Measurements from ENCODE around the gene PLLP. TPM values are rescaled to one million over a fixed set of nuclear protein-coding genes. Genes with fewer than 3 reads are reported as not detected.

PLLP gene
- polyA plus RNA-seq, 3 donors = 0.52 to 1.2 (median 0.97) TPM

DNA sequence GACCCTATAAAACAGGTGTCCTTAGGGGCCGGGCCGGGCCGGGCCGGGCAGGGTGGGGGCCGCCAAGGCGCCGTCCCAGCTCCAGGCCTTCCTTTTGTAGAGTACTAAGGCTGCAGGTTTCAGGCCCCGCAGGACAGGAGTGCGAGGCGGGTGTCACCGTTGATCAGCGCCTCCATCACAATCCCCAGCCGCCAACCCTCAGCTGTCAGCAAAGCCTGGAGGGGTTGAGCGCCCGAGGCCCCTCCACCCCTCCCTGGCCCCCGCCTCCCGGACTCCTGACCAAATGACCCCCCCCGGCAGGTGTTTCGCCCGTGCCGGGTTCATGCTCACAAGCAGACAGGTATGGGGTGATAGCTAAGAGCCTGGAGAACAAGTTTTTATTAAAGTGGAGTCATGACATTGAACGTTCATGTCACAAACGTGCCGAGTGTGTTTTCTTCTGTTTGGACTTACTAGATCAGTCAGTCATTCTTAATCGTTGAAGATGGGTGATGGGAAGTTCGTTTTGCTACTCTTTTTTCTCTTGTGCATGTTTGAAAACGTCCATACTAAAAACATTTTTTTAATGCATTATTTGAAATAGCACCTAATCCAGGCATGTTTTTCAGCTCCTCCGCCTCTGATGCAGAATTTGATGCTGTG lies 38.9 kb downstream of the PLLP start:
- peak overlapping the region; percentile 92 for H3K9ac ChIP-seq (ENCODE audit: insufficient read depth, low read length, poor library complexity, severe bottlenecking)
- WGBS (ENCODE audit: insufficient coverage) = 0% methylated on average over 12 of the region's 28 CpGs
- H3K4me1 Mint-ChIP-seq = peaks cover 28% of the 10 kb centered on the region
- no peaks in the 10 kb centered on the region for H3K9me3 ChIP-seq (replicated peaks in 1 of 2; ENCODE audit: control insufficient read depth in 1 of 2, insufficient read depth in 1 of 2, low read length in 2 of 2)
- peak overlapping the region; percentile 60 to 98 for H3K27ac ChIP-seq (ENCODE audit: low read depth in 1 of 2, low read length in 2 of 2)
- peaks cover 25 to 34% of the 10 kb centered on the region in 2 donors for H3K4me1 ChIP-seq (ENCODE audit: control insufficient read depth in 1 of 2, insufficient read depth in 2 of 2, low read length in 2 of 2)
- H3K36me3 Mint-ChIP-seq = peaks cover 28 to 35% of the 10 kb centered on the region in 2 donors
- no peaks in the 10 kb centered on the region for H3K9me3 Mint-ChIP-seq
- H3K27ac Mint-ChIP-seq = peak overlapping the region; percentile 68 to 96 (median 89)
- TF ChIP-seq, protein P1, sequence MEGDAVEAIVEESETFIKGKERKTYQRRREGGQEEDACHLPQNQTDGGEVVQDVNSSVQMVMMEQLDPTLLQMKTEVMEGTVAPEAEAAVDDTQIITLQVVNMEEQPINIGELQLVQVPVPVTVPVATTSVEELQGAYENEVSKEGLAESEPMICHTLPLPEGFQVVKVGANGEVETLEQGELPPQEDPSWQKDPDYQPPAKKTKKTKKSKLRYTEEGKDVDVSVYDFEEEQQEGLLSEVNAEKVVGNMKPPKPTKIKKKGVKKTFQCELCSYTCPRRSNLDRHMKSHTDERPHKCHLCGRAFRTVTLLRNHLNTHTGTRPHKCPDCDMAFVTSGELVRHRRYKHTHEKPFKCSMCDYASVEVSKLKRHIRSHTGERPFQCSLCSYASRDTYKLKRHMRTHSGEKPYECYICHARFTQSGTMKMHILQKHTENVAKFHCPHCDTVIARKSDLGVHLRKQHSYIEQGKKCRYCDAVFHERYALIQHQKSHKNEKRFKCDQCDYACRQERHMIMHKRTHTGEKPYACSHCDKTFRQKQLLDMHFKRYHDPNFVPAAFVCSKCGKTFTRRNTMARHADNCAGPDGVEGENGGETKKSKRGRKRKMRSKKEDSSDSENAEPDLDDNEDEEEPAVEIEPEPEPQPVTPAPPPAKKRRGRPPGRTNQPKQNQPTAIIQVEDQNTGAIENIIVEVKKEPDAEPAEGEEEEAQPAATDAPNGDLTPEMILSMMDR (IDR thresholded peaks at IDR 0.05) = no peak
- peak overlapping the region; percentile 97 for H2AFZ ChIP-seq (ENCODE audit: insufficient read depth, low read depth, low read length, poor library complexity, severe bottlenecking)
- peak overlapping the region; percentile 73 to 88 for H3K4me3 Mint-ChIP-seq
- peaks cover 16% of the 10 kb centered on the region for H3K79me2 ChIP-seq (ENCODE audit: insufficient read depth, low read length)
- peak overlapping the region; percentile 54 to 84 (median 79) for H3K4me3 ChIP-seq (replicated peaks in 1 of 3; ENCODE audit: low read depth in 2 of 3, low read length in 3 of 3)
- intact Hi-C loops (cut with micrococcal nuclease) = loop anchor here (5.0 to 10.0 kb wide), 4 partner anchors 37 to 61 kb away; partner anchors contain the start of genes PSME3IP1 (in 2 of the 2), RSPRY1 (in 2 of the 2) and PLLP (in 1 of the 2)
- H4K20me1 ChIP-seq (ENCODE audit: insufficient read depth, low read length) = no peaks in the 10 kb centered on the region
- DNase-seq = no peak
- H3K4me2 ChIP-seq (replicated peaks; ENCODE audit: extremely low read depth, low read length, poor library complexity, severe bottlenecking) = peak overlapping the region; percentile 91
- no peaks in the 10 kb centered on the region for H3K27me3 Mint-ChIP-seq (ENCODE audit: low read depth in 3 of 3)
- peaks cover 30 to 41% of the 10 kb centered on the region in 2 donors for H3K36me3 ChIP-seq (replicated peaks in 1 of 2; ENCODE audit: control insufficient read depth in 1 of 2, insufficient read depth in 2 of 2, low read length in 2 of 2)
- no peaks in the 10 kb centered on the region for H3K27me3 ChIP-seq (ENCODE audit: control insufficient read depth in 2 of 2, insufficient read depth in 2 of 2, low read length in 2 of 2)

DNA sequence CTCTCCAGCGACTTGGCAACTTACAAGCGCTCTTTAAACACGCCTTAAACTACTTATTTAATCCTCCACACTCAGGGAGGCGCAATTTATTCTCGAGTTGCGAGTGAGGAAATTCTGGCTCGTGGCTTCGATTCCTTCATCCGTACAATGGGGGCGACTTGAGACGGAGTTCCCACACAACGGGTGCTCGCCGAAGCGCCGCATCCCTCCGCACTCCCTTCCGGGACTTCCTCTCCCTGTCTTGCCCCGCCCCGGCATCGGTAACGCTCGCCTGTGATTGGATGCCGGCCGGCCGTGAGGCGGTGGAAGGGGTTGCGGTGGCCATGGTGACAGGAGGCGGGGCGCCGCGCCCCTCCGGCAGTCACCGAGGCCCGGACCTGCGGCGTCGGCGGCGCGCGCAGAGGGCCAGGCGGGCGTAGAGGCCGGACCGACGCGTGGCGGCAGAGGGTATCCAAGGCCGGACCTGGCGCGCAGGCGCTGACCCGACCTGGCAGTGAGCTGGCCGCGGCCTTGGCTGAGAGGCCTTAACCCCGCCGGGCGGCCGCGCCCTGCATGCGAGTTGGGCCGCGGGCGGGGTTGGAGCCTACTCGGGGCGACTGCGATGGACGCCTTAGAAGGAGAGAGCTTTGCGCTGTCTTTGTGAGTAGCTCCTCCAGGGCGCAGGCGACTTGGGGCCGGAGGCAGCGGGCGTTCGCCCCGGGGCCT lies 39.6 kb downstream of the PLLP start, which contains the start of gene ARL2BP:
Gene ARL2BP, plus strand, starts transcription at position 493 of the 705 bp plus-strand sequence. Its CDS starts 109 bp downstream, at position 602.
- intact Hi-C loops (cut with micrococcal nuclease) = loop anchor here (5.0 to 10.0 kb wide), 4 partner anchors 37 to 60 kb away; partner anchors contain the start of genes PSME3IP1 (in 2 of the 2), RSPRY1 (in 2 of the 2) and PLLP (in 1 of the 2)
- H3K27me3 Mint-ChIP-seq (ENCODE audit: low read depth in 3 of 3) = no peaks in the 10 kb centered on the region
- peak within 1 kb of the TSS; percentile 86 to 92 for H3K4me3 Mint-ChIP-seq
- Histone ChIP-seq H2AFZ (ENCODE audit: insufficient read depth, low read depth, low read length, poor library complexity, severe bottlenecking) (peak within 1 kb of the TSS; percentile 97), H3K9me3 (replicated peaks in 1 of 2; ENCODE audit: control insufficient read depth in 1 of 2, insufficient read depth in 1 of 2, low read length in 2 of 2) (no peaks in the 10 kb centered on the region), H3K36me3 (replicated peaks in 1 of 2; ENCODE audit: control insufficient read depth in 1 of 2, insufficient read depth in 2 of 2, low read length in 2 of 2) (peaks cover 24 to 36% of the 10 kb centered on the region in 2 donors), H3K27me3 (ENCODE audit: control insufficient read depth in 2 of 2, insufficient read depth in 2 of 2, low read length in 2 of 2) (no peaks in the 10 kb centered on the region), H3K4me3 (replicated peaks in 1 of 3; ENCODE audit: low read depth in 2 of 3, low read length in 3 of 3) (peak within 1 kb of the TSS; percentile 54 to 84 (median 79)), H3K4me2 (replicated peaks; ENCODE audit: extremely low read depth, low read length, poor library complexity, severe bottlenecking) (peak within 1 kb of the TSS; percentile 91), H3K27ac (ENCODE audit: low read depth in 1 of 2, low read length in 2 of 2) (peak within 1 kb of the TSS; percentile 75 to 98), H3K9ac (ENCODE audit: insufficient read depth, low read length, poor library complexity, severe bottlenecking) (peak within 1 kb of the TSS; percentile 92), H3K4me1 (ENCODE audit: control insufficient read depth in 1 of 2, insufficient read depth in 2 of 2, low read length in 2 of 2) (peaks cover 27 to 36% of the 10 kb centered on the region in 2 donors), H4K20me1 (ENCODE audit: insufficient read depth, low read length) (no peaks in the 10 kb centered on the region), H3K79me2 (ENCODE audit: insufficient read depth, low read length) (peaks cover 16% of the 10 kb centered on the region)
- peak within 1 kb of the TSS; percentile 96 to 99 (median 98) for H3K27ac Mint-ChIP-seq
- peak; percentile 96 to 98 (median 96) for DNase-seq
- TF ChIP-seq, protein P1 (IDR thresholded peaks at IDR 0.05) = no peak
- peaks cover 23 to 28% of the 10 kb centered on the region in 2 donors for H3K36me3 Mint-ChIP-seq
- WGBS (ENCODE audit: insufficient coverage) = under 1% methylated on average over 61 of the region's 77 CpGs
- peaks cover 29% of the 10 kb centered on the region for H3K4me1 Mint-ChIP-seq
- no peaks in the 10 kb centered on the region for H3K9me3 Mint-ChIP-seq

Data from CD14-positive monocyte (primary cell).